K562 (cell line): ENCODE measurements around the gene VASH1. TPM values are rescaled to one million over a fixed set of nuclear protein-coding genes. Genes with fewer than 3 reads are reported as not detected.

Source experiments
- ATAC-seq: fragments of 200-7000 bp; cut with Tn5 transposase; 3 replicates; pipeline ENCODE4 v1.9.1; 2020; ENCODE audit warnings: moderate library complexity
- BruUV-seq: library from RNA; stranded (reverse); fragments of 400-500 nt; replicated peaks from 2 replicates; lab custom pipeline; 2021; lab: Mats Ljungman, UMichigan
- CTCF ChIA-PET: fragments of 300-600 bp; formaldehyde crosslinking; extraction: SDS; loops from one replicate; lab custom pipeline; 2021; ENCODE audit warnings: low intra/inter-chr PET ratio; lab: Yijun Ruan, JAX
- POLR2A ChIA-PET: fragments of 300-600, 350-650 bp; sonication (Branson Sonifier 250); formaldehyde crosslinking; extraction: SDS; loops from one replicate; lab custom pipeline; 2021; ENCODE audit warnings: antibody characterized with exemption, inconsistent platforms; lab: Yijun Ruan, JAX
- DNase-seq, 4 experiments: peaks; one replicate each; pipeline versions ENCODE4 v3.0.0 to v3.0.0-alpha.2; 2011 to 2018; ENCODE audit warnings: low spot score in 3 of 4, mixed read lengths in 3 of 4; ENCODE audit errors: extremely low read depth in 1 of 4
- FAIRE-seq: peaks from 2 replicates; lab custom pipeline; 2011; peaks lifted over from hg19 to GRCh38; lab: Jason Lieb, UNC
- H2AFZ ChIP-seq: 2 replicates; pipeline ENCODE4 v1.6.0; 2011; ENCODE audit warnings: low read depth, low read length, control low read depth, inconsistent platforms
- H3K27ac ChIP-seq: fragments of 200-600 bp; 3 replicates; pipeline ENCODE4 v1.8.0; 2011; ENCODE audit warnings: low read depth, mild to moderate bottlenecking, control low read depth, inconsistent platforms, low read length, moderate library complexity, mixed read lengths; ENCODE audit errors: extremely low read depth
- H3K27me3 ChIP-seq, 2 experiments: fragments of 300-600 bp in 1 of 2; 2 replicates in 1 of 2; 3 replicates in 1 of 2; pipeline versions ENCODE4 v1.6.0 to v1.8.0; 2011; ENCODE audit warnings: inconsistent platforms in 2 of 2, low read length in 2 of 2, mild to moderate bottlenecking in 1 of 2, mixed read lengths in 1 of 2, moderate library complexity in 1 of 2; ENCODE audit not compliant: control insufficient read depth in 2 of 2, insufficient read depth in 2 of 2
- H3K36me3 ChIP-seq: fragments of 300-600 bp; 3 replicates; pipeline ENCODE4 v1.8.0; 2011; ENCODE audit warnings: mild to moderate bottlenecking, low read length, inconsistent platforms; ENCODE audit not compliant: control insufficient read depth, insufficient read depth
- H3K4me1 ChIP-seq, 2 experiments: fragments of 200-600 bp in 1 of 2; replicated peaks in 1 of 2; 2 replicates in 1 of 2; 3 replicates in 1 of 2; pipeline versions ENCODE4 v1.5.1 to v1.8.0; 2011; ENCODE audit warnings: inconsistent platforms in 2 of 2, low read length in 2 of 2, mild to moderate bottlenecking in 1 of 2, mixed read lengths in 1 of 2, moderate library complexity in 1 of 2; ENCODE audit not compliant: control insufficient read depth in 2 of 2, insufficient read depth in 2 of 2
- H3K4me2 ChIP-seq: 2 replicates; pipeline ENCODE4 v1.6.1; 2011; ENCODE audit warnings: low read length, control low read depth, inconsistent platforms, mixed read lengths; ENCODE audit not compliant: insufficient read depth
- H3K4me3 ChIP-seq: fragments of 200-600 bp; sonication (generic), shearing (Covaris generic); 2 replicates; pipeline ENCODE4 v1.5.1; 2016; ENCODE audit warnings: control low read depth, inconsistent platforms
- H3K79me2 ChIP-seq: fragments of 200-600 bp; 3 replicates; pipeline ENCODE4 v1.8.0; 2011; ENCODE audit warnings: low read length, inconsistent platforms; ENCODE audit not compliant: control insufficient read depth, insufficient read depth
- H3K9ac ChIP-seq, 2 experiments: 2 replicates each; pipeline versions ENCODE4 v1.6.0 to v1.6.1; 2011; ENCODE audit warnings: low read depth in 2 of 2, low read length in 2 of 2, control low read depth in 1 of 2, inconsistent platforms in 1 of 2, mild to moderate bottlenecking in 1 of 2, mixed read lengths in 1 of 2; ENCODE audit not compliant: insufficient read depth in 1 of 2
- H3K9me1 ChIP-seq: one replicate; pipeline ENCODE4 v1.6.0; 2011; ENCODE audit warnings: inconsistent platforms, mild to moderate bottlenecking, low read length, moderate library complexity; ENCODE audit not compliant: control insufficient read depth, insufficient read depth
- H3K9me3 ChIP-seq: replicated peaks from 2 replicates; pipeline ENCODE4 v1.5.1; 2011; ENCODE audit warnings: low read depth, low read length, inconsistent platforms; ENCODE audit not compliant: control insufficient read depth, insufficient read depth
- H4K20me1 ChIP-seq: replicated peaks from 2 replicates; pipeline ENCODE4 v1.6.1; 2011; ENCODE audit warnings: low read length, inconsistent platforms, mixed read lengths; ENCODE audit not compliant: control insufficient read depth, insufficient read depth
- PCBP2 ChIP-seq: fragments of 200-400 bp; formaldehyde crosslinking; IDR thresholded peaks from 2 replicates; pipeline ENCODE4 v1.6.1; 2018; ENCODE audit warnings: low read length, low read depth, mild to moderate bottlenecking, moderate library complexity; ENCODE audit not compliant: poor library complexity, severe bottlenecking
- PHF8 ChIP-seq: fragments of 200-600 bp; sonication (generic); IDR thresholded peaks from 2 replicates; pipeline ENCODE4 v1.6.1; 2012; ENCODE audit warnings: mixed run types, mild to moderate bottlenecking, inconsistent platforms, low read length, moderate library complexity, borderline replicate concordance
- ZNF212 ChIP-seq: fragments of 450-650 bp; formaldehyde crosslinking; IDR thresholded peaks from 2 replicates; pipeline ENCODE4 v1.4.0; 2020; ENCODE audit warnings: mild to moderate bottlenecking
- ZNF77 ChIP-seq: fragments of 250-450 bp; sonication (Bioruptor Pico); IDR thresholded peaks from 2 replicates; pipeline ENCODE4 v1.5.0; 2020
- WGBS: fragments of 100-300 bp; shearing (Covaris generic); methylation state at CpG from one replicate; pipeline ENCODE4 v1.1.6; 2016; ENCODE audit warnings: low coverage, mixed read lengths; ENCODE audit not compliant: insufficient coverage; ENCODE audit errors: missing lambda C conversion rate; 5-methylcytosine and 5-hydroxymethylcytosine counted together
- in situ Hi-C: fragments of 300-500 bp; cut with MboI; formaldehyde crosslinking; loops from 4 replicates; pipeline ENCODE4 v1.15.0; 2018; ENCODE audit warnings: inconsistent platforms, mixed read lengths
- intact Hi-C: fragments of 100-400 bp; cut with micrococcal nuclease; formaldehyde crosslinking; loops from 2 replicates; pipeline ENCODE4 v1.14.2; 2022
- polyA plus RNA-seq, 8 experiments: library from polyadenylated mRNA; depleted of rRNA in 4 of 8; stranded (reverse) in 5 of 8; unstranded in 3 of 8; fragments of >200 nt; fragmentation: Nextera tagmentation in 2 of 8; fragmentation: Illumina TruSeq in 1 of 8; extraction: Ambion mirVana in 2 of 8; extraction: Trizol in 1 of 8; gene quantifications; 2 replicates each; pipeline versions ENCODE4 v1.2.1 to v1.2.3, GENCODE V29; 2011 to 2014; ENCODE audit warnings: inconsistent platforms in 1 of 8, missing spikeins in 1 of 8
- total RNA-seq, 7 experiments: library from RNA; depleted of rRNA in 6 of 7; stranded (reverse); fragments of >200 nt in 6 of 7; fragmentation: Illumina TruSeq in 2 of 7; extraction: Trizol in 2 of 7; gene quantifications; 2 replicates each; pipeline versions ENCODE4 v1.2.1 to v1.2.3, GENCODE V29; 2011 to 2021; ENCODE audit warnings: low replicate concordance in 1 of 7
- TF ChIP-seq, protein P1 (sequence below): sonication (generic); formaldehyde crosslinking; IDR thresholded peaks from 2 replicates; pipeline ENCODE4 v1.8.0; 2022; ENCODE audit warnings: missing genetic modification reagents, mild to moderate bottlenecking, moderate library complexity, borderline replicate concordance
- TF ChIP-seq, protein P2 (sequence below): fragments of 450-650 bp; IDR thresholded peaks from 2 replicates; pipeline ENCODE4 v1.6.1; 2016; ENCODE audit warnings: borderline replicate concordance
- TF ChIP-seq, protein P3 (sequence below), 3 experiments: IDR thresholded peaks in 2 of 3; conservative IDR thresholded peaks in 1 of 3; 2 replicates each; pipeline ENCODE4 v1.5.1; 2011 to 2012; ENCODE audit warnings: low read length in 3 of 3, mild to moderate bottlenecking in 3 of 3, control low read depth in 2 of 3, improper control_type of control experiment in 1 of 3, inconsistent platforms in 1 of 3, low read depth in 1 of 3, mixed read lengths in 1 of 3, moderate library complexity in 1 of 3; ENCODE audit not compliant: insufficient read depth in 2 of 3
- TF ChIP-seq, protein P4 (sequence below): fragments of 250-450 bp; sonication (Bioruptor Pico); IDR thresholded peaks from 2 replicates; pipeline ENCODE4 v1.5.0; 2021

Gene VASH1
- total and polyA plus RNA-seq, 9 of the 15 experiments (the other 6 are each of a cell fraction or from before 2014, with no cell fraction given), result 0.01 to 0.43 (median 0.13) TPM; not detected in 1

DNA sequence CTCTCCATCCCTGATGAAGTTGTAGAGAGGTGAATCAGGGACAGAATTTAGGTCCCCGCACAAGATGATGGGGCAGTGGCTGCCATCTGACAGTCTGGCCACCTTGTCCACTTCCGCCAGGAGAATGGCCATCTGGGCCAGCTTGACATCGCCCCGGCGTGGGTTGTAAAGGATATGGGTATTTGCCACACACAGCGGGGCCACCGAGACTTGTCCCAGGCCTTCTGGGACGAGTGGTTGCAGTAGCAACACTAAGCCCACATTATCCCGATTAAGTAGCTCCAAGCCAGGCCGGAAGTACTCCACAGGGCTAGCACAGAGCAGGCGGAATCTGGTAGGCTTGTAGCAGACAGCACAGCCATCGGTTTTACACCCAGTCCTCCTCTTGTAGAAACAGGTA is 45.2 kb downstream of the VASH1 start:
- Histone ChIP-seq H3K9me1 (no peaks in the 10 kb centered on the region), H3K36me3 (peaks cover 63% of the 10 kb centered on the region), H3K4me1 (peaks cover 4 to 10% of the 10 kb centered on the region in 2 experiments; a peak in 3 of 5 replicates), H3K4me2 (no peak overlapping the region), H3K4me3 (no peak overlapping the region), H4K20me1 (no peaks in the 10 kb centered on the region), H3K9me3 (no peaks in the 10 kb centered on the region), H3K79me2 (peaks cover 13% of the 10 kb centered on the region; the same call in 2 of the 3 replicates), H3K9ac (no peak overlapping the region), H3K27ac (no peak overlapping the region), H3K27me3 (no peaks in the 10 kb centered on the region), H2AFZ (no peak overlapping the region)
- no peak for DNase-seq
- intact Hi-C loops, result no loop called here
- ATAC-seq, result no peak
- in situ Hi-C loops, result no loop called here
- TF ChIP-seq, protein P1, sequence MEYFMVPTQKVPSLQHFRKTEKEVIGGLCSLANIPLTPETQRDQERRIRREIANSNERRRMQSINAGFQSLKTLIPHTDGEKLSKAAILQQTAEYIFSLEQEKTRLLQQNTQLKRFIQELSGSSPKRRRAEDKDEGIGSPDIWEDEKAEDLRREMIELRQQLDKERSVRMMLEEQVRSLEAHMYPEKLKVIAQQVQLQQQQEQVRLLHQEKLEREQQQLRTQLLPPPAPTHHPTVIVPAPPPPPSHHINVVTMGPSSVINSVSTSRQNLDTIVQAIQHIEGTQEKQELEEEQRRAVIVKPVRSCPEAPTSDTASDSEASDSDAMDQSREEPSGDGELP (CRISPR knock-in tag), result no peak
- TF ChIP-seq PHF8 (no peak), ZNF77 (CRISPR knock-in tag) (no peak), ZNF212 (no peak), PCBP2 (no peak)
- TF ChIP-seq, protein P2, sequence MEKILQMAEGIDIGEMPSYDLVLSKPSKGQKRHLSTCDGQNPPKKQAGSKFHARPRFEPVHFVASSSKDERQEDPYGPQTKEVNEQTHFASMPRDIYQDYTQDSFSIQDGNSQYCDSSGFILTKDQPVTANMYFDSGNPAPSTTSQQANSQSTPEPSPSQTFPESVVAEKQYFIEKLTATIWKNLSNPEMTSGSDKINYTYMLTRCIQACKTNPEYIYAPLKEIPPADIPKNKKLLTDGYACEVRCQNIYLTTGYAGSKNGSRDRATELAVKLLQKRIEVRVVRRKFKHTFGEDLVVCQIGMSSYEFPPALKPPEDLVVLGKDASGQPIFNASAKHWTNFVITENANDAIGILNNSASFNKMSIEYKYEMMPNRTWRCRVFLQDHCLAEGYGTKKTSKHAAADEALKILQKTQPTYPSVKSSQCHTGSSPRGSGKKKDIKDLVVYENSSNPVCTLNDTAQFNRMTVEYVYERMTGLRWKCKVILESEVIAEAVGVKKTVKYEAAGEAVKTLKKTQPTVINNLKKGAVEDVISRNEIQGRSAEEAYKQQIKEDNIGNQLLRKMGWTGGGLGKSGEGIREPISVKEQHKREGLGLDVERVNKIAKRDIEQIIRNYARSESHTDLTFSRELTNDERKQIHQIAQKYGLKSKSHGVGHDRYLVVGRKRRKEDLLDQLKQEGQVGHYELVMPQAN, result no peak
- TF ChIP-seq, protein P3, sequence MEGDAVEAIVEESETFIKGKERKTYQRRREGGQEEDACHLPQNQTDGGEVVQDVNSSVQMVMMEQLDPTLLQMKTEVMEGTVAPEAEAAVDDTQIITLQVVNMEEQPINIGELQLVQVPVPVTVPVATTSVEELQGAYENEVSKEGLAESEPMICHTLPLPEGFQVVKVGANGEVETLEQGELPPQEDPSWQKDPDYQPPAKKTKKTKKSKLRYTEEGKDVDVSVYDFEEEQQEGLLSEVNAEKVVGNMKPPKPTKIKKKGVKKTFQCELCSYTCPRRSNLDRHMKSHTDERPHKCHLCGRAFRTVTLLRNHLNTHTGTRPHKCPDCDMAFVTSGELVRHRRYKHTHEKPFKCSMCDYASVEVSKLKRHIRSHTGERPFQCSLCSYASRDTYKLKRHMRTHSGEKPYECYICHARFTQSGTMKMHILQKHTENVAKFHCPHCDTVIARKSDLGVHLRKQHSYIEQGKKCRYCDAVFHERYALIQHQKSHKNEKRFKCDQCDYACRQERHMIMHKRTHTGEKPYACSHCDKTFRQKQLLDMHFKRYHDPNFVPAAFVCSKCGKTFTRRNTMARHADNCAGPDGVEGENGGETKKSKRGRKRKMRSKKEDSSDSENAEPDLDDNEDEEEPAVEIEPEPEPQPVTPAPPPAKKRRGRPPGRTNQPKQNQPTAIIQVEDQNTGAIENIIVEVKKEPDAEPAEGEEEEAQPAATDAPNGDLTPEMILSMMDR (IDR thresholded peaks at IDR 0.05 in 2 of 3, conservative IDR thresholded peaks at IDR 0.05 in 1 of 3; ENCODE audit: insufficient read depth in 2 of 3, low read depth in 1 of 3, low read length in 3 of 3), result no peak
- TF ChIP-seq, protein P4, sequence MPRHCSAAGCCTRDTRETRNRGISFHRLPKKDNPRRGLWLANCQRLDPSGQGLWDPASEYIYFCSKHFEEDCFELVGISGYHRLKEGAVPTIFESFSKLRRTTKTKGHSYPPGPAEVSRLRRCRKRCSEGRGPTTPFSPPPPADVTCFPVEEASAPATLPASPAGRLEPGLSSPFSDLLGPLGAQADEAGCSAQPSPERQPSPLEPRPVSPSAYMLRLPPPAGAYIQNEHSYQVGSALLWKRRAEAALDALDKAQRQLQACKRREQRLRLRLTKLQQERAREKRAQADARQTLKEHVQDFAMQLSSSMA, result no peak
- POLR2A ChIA-PET, result no interaction called here
- WGBS, result 88% methylated on average over 12 of the region's 12 CpGs
- no TSS peak for BruUV-seq
- CTCF ChIA-PET, result no interaction called here
- FAIRE-seq, result no peak
